Measurements from ENCODE around the gene PHACTR3.

- TF ChIP-seq CTCF (IDR thresholded peaks at IDR 0.05) (no peak), EP300 (IDR thresholded peaks at IDR 0.05) (no peak), POLR2A (IDR thresholded peaks at IDR 0.05) (no peak), POLR2AphosphoS5 (IDR thresholded peaks at IDR 0.05) (no peak)
These were observed 139.6 kb downstream of the PHACTR3 start for GRCh38 chr20:59743767-59744485.

All from gastroesophageal sphincter (tissue), 3 donors.